Body of pancreas (tissue), 4 donors: ENCODE measurements around the gene S100Z.

Experiments used
- POLR2A ChIP-seq, 3 donors: fragments of 450-650 bp; IDR thresholded peaks; one replicate each; pipeline ENCODE4 v1.6.1; 2016; ENCODE audit warnings: antibody characterized with exemption in 3 of 3, mild to moderate bottlenecking in 2 of 3
- TF ChIP-seq, protein P1 (sequence below), 7 experiments: fragments of 450-650 bp in 4 of 7; fragments of 200-600 bp in 3 of 7; sonication (generic) in 3 of 7; IDR thresholded peaks; one replicate each; pipeline ENCODE4 v1.5.1; 2016 to 2019; ENCODE audit warnings: antibody characterized with exemption in 7 of 7

DNA sequence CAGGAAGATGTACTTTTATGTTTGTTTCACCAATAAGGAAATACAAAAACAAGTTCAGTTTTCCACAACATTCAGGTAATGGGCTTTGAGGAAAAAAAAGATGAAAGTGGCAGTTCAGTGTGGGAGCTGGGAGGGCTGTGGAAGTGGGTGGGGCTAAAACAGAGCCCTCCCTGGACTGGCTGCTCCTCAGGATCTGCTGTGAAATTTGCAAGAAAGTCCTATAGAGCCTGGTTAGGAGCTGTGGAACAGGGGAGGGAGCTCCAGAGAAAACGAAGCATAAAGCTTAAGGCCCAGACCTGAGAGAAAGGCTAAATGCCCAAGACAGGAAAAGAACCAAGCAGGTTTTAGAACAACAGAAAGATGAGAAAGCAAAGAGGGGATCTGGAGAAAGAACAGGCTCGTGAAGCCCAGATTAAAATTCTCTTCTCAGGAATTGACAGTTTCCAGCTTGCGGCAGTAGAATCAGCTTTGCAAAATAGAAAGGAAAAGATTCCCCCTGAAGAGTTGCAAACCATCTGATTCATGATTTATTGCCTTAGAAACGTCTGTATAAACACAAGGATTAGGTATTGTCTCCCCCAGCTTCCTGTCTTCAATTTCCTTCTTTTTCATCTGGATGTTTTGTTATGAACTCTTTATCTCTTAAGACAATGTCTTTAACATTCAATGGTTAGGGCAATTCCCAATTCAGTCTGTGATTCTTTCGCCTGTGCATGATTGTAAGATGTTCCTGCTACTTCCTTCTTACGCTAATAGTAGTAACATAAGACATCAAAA, 76.7 kb downstream of the S100Z start:
- TF ChIP-seq, protein P1, sequence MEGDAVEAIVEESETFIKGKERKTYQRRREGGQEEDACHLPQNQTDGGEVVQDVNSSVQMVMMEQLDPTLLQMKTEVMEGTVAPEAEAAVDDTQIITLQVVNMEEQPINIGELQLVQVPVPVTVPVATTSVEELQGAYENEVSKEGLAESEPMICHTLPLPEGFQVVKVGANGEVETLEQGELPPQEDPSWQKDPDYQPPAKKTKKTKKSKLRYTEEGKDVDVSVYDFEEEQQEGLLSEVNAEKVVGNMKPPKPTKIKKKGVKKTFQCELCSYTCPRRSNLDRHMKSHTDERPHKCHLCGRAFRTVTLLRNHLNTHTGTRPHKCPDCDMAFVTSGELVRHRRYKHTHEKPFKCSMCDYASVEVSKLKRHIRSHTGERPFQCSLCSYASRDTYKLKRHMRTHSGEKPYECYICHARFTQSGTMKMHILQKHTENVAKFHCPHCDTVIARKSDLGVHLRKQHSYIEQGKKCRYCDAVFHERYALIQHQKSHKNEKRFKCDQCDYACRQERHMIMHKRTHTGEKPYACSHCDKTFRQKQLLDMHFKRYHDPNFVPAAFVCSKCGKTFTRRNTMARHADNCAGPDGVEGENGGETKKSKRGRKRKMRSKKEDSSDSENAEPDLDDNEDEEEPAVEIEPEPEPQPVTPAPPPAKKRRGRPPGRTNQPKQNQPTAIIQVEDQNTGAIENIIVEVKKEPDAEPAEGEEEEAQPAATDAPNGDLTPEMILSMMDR (IDR thresholded peaks at IDR 0.05) = no peak
- TF ChIP-seq POLR2A (IDR thresholded peaks at IDR 0.05) = no peak
